A549 (cell line): Measurements from ENCODE around the gene NRXN3. TPM values are rescaled to one million over a fixed set of nuclear protein-coding genes. Genes with fewer than 3 reads are reported as not detected.

ENCODE experiments used
- ATAC-seq, 2 experiments: fragments of 200-7000 bp in 1 of 2; fragments of >200 bp in 1 of 2; cut with Nextera tagmentation in 1 of 2; cut with Tn5 transposase in 1 of 2; 3 replicates each; pipeline versions ENCODE4 v1.8.0 to v1.9.1; 2018 to 2020; ENCODE audit warnings: mild to moderate bottlenecking in 1 of 2, moderate library complexity in 1 of 2
- CTCF ChIA-PET: fragments of 300-600 bp; sonication (Branson Sonifier 250); formaldehyde crosslinking; extraction: SDS; loops from one replicate; lab custom pipeline; 2021; ENCODE audit warnings: antibody characterized with exemption, inconsistent platforms; lab: Yijun Ruan, JAX
- POLR2A ChIA-PET: fragments of 350-600 bp; formaldehyde crosslinking; extraction: SDS; loops from one replicate; lab custom pipeline; 2021; ENCODE audit warnings: antibody characterized with exemption, inconsistent platforms; lab: Yijun Ruan, JAX
- DNase-seq, 2 experiments: peaks; one replicate each; pipeline versions ENCODE4 v3.0.0 to v3.0.0-alpha.2; 2011 to 2016; ENCODE audit warnings: low read depth in 1 of 2, low spot score in 1 of 2
- FAIRE-seq: peaks from 2 replicates; lab custom pipeline; 2011; peaks lifted over from hg19 to GRCh38; lab: Jason Lieb, UNC
- H3K27ac ChIP-seq, 2 experiments: fragments of >200 bp; sonication (Bioruptor Twin); formaldehyde crosslinking; 3 replicates each; pipeline ENCODE4 v1.5.1; 2016 to 2017
- H3K4me1 ChIP-seq: fragments of >200 bp; sonication (Bioruptor Twin); formaldehyde crosslinking; 3 replicates; pipeline ENCODE4 v1.6.1; 2016
- H3K4me2 ChIP-seq: fragments of >200 bp; sonication (Bioruptor Twin); formaldehyde crosslinking; 3 replicates; pipeline ENCODE4 v1.6.1; 2016
- H3K4me3 ChIP-seq: fragments of >200 bp; sonication (Bioruptor Twin); formaldehyde crosslinking; 3 replicates; pipeline ENCODE4 v1.5.1; 2016
- H3K9me3 ChIP-seq: fragments of >200 bp; sonication (Bioruptor Twin); formaldehyde crosslinking; 3 replicates; pipeline ENCODE4 v1.6.1; 2016
- BHLHE40 ChIP-seq: IDR thresholded peaks from 2 replicates; pipeline ENCODE4 v1.6.1; 2012; ENCODE audit warnings: low read depth, low read length, inconsistent platforms
- FOSB ChIP-seq: fragments of 250-450 bp; sonication (Bioruptor Pico); IDR thresholded peaks from 2 replicates; pipeline ENCODE4 v1.5.0; 2020; ENCODE audit warnings: mild to moderate bottlenecking, moderate library complexity
- HDAC2 ChIP-seq: fragments of 200-600 bp; sonication (generic); IDR thresholded peaks from 2 replicates; pipeline ENCODE4 v1.6.1; 2016
- HOXB13 ChIP-seq: fragments of 250-450 bp; sonication (Bioruptor Pico); IDR thresholded peaks from 2 replicates; pipeline ENCODE4 v1.5.0; 2020; ENCODE audit warnings: low read depth, mild to moderate bottlenecking, moderate library complexity
- MAZ ChIP-seq: fragments of 150-350 bp; IDR thresholded peaks from 2 replicates; pipeline ENCODE4 v1.6.1; 2014; ENCODE audit warnings: antibody characterized with exemption, low read depth, low read length, borderline replicate concordance
- RAD21 ChIP-seq, 2 experiments: fragments of >200 bp in 1 of 2; sonication (Bioruptor Twin) in 1 of 2; formaldehyde crosslinking in 1 of 2; IDR thresholded peaks in 1 of 2; conservative IDR thresholded peaks in 1 of 2; 2 replicates in 1 of 2; 3 replicates in 1 of 2; pipeline ENCODE4 v1.6.1; 2012 to 2018; ENCODE audit warnings: inconsistent platforms in 1 of 2
- RCOR1 ChIP-seq: fragments of 150-350 bp; IDR thresholded peaks from 2 replicates; pipeline ENCODE4 v1.6.1; 2014; ENCODE audit warnings: antibody characterized with exemption, low read length, low read depth
- SMC3 ChIP-seq: fragments of >200 bp; sonication (Bioruptor Twin); formaldehyde crosslinking; IDR thresholded peaks from 3 replicates; pipeline ENCODE4 v1.6.1; 2018; ENCODE audit warnings: inconsistent platforms
- SREBF2 ChIP-seq: fragments of 450-650 bp; IDR thresholded peaks from 2 replicates; pipeline ENCODE4 v1.6.1; 2014; ENCODE audit warnings: mild to moderate bottlenecking, moderate library complexity
- ZFP36 ChIP-seq: fragments of 450-650 bp; IDR thresholded peaks from 2 replicates; pipeline ENCODE4 v1.6.1; 2014; ENCODE audit warnings: borderline replicate concordance; ENCODE audit not compliant: partially characterized antibody
- ZNF302 ChIP-seq: fragments of 250-450 bp; sonication (Bioruptor Pico); IDR thresholded peaks from 2 replicates; pipeline ENCODE4 v1.9.0; 2021; ENCODE audit warnings: inconsistent platforms, mild to moderate bottlenecking, moderate library complexity
- ZSCAN20 ChIP-seq: fragments of 250-450 bp; sonication (Bioruptor Pico); IDR thresholded peaks from 2 replicates; pipeline ENCODE4 v1.8.0; 2022; ENCODE audit warnings: mild to moderate bottlenecking, moderate library complexity
- WGBS: methylation state at CpG from one replicate; pipeline ENCODE4 v1.1.6; 2017; ENCODE audit errors: missing lambda C conversion rate; 5-methylcytosine and 5-hydroxymethylcytosine counted together
- polyA plus RNA-seq, 4 experiments: library from polyadenylated mRNA; depleted of rRNA in 3 of 4; stranded (reverse); fragments of >200 nt; fragmentation: RNase III in 1 of 4; extraction: RNeasy Plus Mini Kit Qiagen cat#74134 plus additional on column Dnase treatment in 1 of 4; gene quantifications; 2 replicates in 3 of 4; 3 replicates in 1 of 4; pipeline ENCODE4 v1.2.3, GENCODE V29; 2011 to 2017
- TF ChIP-seq, protein P1 (sequence below): fragments of 250-450 bp; sonication (Bioruptor Pico); IDR thresholded peaks from 2 replicates; pipeline ENCODE4 v1.5.0; 2020; ENCODE audit warnings: low read depth, mild to moderate bottlenecking, moderate library complexity
- TF ChIP-seq, protein P2 (sequence below): IDR thresholded peaks from 2 replicates; pipeline ENCODE4 v1.6.1; 2012
- TF ChIP-seq, protein P3 (sequence below): fragments of 250-450 bp; sonication (Bioruptor Pico); IDR thresholded peaks from 2 replicates; pipeline ENCODE4 v1.5.0; 2021; ENCODE audit warnings: mild to moderate bottlenecking, moderate library complexity, borderline replicate concordance
- TF ChIP-seq, protein P4 (sequence below): IDR thresholded peaks from 2 replicates; pipeline ENCODE4 v1.6.1; 2012; ENCODE audit warnings: low read depth, borderline replicate concordance
- TF ChIP-seq, protein P5 (sequence below): fragments of >200 bp; sonication (Bioruptor Twin); formaldehyde crosslinking; IDR thresholded peaks from 3 replicates; pipeline ENCODE4 v1.5.1; 2016
- TF ChIP-seq, protein P6 (sequence below): fragments of 150-350 bp; IDR thresholded peaks from 2 replicates; pipeline ENCODE4 v1.6.1; 2014; ENCODE audit warnings: low read depth, mild to moderate bottlenecking, low read length

The NRXN3 gene
- polyA plus RNA-seq, 2 of the 4 experiments (the other 2 are of a cell fraction): 0.62 to 2.3 TPM

DNA sequence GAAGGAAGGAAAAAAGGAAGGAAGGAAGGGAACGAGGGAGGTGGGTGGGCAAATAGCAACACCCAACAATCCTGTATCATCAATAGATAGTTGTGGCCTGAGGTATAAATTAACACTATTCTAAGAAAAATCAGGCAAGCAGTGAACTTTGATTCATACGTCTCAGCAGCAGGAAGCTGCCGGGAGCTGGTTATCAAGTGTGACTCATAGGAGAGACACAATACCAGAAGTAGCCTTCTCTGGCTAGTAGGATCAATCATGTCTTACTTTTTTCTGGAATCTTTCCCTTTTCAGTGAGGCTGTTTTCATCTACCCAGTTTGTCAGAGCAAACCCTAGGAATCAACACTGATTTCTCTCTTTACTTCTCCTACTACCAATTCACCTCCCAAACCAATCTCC, 780.5 kb downstream of the NRXN3 start:
- Histone ChIP-seq H3K27ac (no peak overlapping the region), H3K4me2 (peak overlapping the region; percentile 43; the same call in 1 of the 3 replicates), H3K4me3 (no peak overlapping the region), H3K9me3 (no peaks in the 10 kb centered on the region)
- ChIA-PET POLR2A (no interaction called here), CTCF (interaction anchor here (2.1 to 2.9 kb wide), 2 partner anchors 9 to 17 kb away, joined by 9 to 21 read pairs; no protein-coding TSS in a partner anchor)
- DNase-seq (peak in 1 of 2 experiments; percentile 7), FAIRE-seq (no peak)
- 2% methylated on average over 3 of the region's 3 CpGs for WGBS
- TF ChIP-seq, protein P1, sequence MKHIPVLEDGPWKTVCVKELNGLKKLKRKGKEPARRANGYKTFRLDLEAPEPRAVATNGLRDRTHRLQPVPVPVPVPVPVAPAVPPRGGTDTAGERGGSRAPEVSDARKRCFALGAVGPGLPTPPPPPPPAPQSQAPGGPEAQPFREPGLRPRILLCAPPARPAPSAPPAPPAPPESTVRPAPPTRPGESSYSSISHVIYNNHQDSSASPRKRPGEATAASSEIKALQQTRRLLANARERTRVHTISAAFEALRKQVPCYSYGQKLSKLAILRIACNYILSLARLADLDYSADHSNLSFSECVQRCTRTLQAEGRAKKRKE: no peak
- TF ChIP-seq, protein P2, sequence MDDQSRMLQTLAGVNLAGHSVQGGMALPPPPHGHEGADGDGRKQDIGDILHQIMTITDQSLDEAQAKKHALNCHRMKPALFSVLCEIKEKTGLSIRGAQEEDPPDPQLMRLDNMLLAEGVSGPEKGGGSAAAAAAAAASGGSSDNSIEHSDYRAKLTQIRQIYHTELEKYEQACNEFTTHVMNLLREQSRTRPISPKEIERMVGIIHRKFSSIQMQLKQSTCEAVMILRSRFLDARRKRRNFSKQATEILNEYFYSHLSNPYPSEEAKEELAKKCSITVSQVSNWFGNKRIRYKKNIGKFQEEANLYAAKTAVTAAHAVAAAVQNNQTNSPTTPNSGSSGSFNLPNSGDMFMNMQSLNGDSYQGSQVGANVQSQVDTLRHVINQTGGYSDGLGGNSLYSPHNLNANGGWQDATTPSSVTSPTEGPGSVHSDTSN: no peak
- TF ChIP-seq BHLHE40 (no peak), MAZ (no peak), ZSCAN20 (no peak)
- TF ChIP-seq, all 56 proteins: peak for 0
- no peak for ATAC-seq
- H3K4me1 ChIP-seq: peaks cover 6% of the 10 kb centered on the region; the same call in 1 of the 3 replicates

DNA sequence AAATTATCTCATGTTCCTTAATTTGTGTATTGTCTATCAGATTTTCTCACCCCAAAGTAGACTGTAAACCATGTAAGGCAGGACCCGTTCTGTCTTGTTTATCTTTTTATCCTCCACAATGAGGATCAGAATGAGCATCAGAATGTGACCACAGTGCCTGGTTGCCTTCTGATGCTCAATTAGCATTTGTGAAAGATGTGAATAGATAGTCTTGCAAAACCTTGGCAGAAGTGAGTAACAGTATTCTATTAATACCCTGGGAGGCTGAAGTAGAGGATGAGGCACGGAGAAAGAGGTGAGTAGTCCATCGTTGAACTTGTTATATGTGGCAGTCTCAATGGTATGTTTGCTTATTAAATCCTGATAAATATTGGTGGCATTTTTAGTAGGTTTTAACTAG, 781.4 kb downstream of the NRXN3 start:
- Histone ChIP-seq H3K9me3 (no peaks in the 10 kb centered on the region), H3K4me2 (no peak overlapping the region), H3K27ac (no peak overlapping the region), H3K4me1 (peaks cover 6% of the 10 kb centered on the region; the same call in 1 of the 3 replicates), H3K4me3 (no peak overlapping the region)
- ChIA-PET POLR2A (no interaction called here), CTCF (interaction anchor here (2.1 to 2.9 kb wide), 2 partner anchors 8 to 18 kb away, joined by 9 to 21 read pairs; no protein-coding TSS in a partner anchor)
- DNase-seq (no peak), FAIRE-seq (no peak), ATAC-seq (no peak)
- TF ChIP-seq, protein P3, sequence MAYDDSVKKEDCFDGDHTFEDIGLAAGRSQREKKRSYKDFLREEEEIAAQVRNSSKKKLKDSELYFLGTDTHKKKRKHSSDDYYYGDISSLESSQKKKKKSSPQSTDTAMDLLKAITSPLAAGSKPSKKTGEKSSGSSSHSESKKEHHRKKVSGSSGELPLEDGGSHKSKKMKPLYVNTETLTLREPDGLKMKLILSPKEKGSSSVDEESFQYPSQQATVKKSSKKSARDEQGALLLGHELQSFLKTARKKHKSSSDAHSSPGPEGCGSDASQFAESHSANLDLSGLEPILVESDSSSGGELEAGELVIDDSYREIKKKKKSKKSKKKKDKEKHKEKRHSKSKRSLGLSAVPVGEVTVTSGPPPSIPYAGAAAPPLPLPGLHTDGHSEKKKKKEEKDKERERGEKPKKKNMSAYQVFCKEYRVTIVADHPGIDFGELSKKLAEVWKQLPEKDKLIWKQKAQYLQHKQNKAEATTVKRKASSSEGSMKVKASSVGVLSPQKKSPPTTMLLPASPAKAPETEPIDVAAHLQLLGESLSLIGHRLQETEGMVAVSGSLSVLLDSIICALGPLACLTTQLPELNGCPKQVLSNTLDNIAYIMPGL (CRISPR knock-in tag): no peak
- TF ChIP-seq, protein P4, sequence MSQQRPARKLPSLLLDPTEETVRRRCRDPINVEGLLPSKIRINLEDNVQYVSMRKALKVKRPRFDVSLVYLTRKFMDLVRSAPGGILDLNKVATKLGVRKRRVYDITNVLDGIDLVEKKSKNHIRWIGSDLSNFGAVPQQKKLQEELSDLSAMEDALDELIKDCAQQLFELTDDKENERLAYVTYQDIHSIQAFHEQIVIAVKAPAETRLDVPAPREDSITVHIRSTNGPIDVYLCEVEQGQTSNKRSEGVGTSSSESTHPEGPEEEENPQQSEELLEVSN: no peak
- TF ChIP-seq RCOR1: no peak
- TF ChIP-seq SREBF2: no peak
- TF ChIP-seq FOSB: no peak
- no peak for TF ChIP-seq HOXB13 (CRISPR knock-in tag)
- WGBS: 1% methylated on average over 3 of the region's 3 CpGs

DNA sequence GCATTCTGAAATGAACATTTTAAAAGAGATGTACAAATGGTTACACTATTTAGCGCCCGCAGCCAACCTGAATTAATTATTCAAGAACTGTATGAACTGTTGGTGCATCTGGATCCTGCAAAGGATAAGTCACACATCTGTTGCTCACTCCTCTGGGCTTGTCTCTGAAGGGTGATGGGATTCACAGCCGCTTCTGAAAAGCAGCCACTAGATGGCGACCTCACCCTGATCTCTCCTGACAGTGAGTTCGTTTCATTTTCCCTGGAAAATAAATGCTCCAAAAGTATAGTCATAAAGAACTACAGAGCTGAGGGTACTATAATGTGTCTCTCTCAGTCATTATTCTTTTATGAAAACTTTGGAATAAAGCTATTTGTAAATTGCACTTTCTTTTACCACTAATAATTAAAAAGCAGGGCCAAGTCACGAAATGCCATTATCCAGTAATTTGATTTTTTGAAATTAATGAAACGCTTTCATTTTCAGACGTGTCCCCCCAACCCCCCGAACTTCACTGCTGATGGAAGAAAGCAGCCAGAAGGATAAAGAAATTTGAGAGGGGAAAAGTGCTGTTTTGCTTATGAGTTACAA, 789.6 kb downstream of the NRXN3 start:
- H3K27ac ChIP-seq: no peak overlapping the region
- peak; percentile 58 to 61 for DNase-seq
- POLR2A ChIA-PET: no interaction called here
- CTCF ChIA-PET: interaction anchor here (0.6 to 2.8 kb wide), 24 partner anchors 10 to 1972 kb away, joined by 3 to 21 read pairs (median 3); no protein-coding TSS in a partner anchor
- H3K4me1 ChIP-seq: no peaks in the 10 kb centered on the region
- 15% methylated on average over 9 of the region's 9 CpGs for WGBS
- TF ChIP-seq HDAC2 (no peak), ZFP36 (no peak), SMC3 (peak; percentile 61), ZNF302 (CRISPR knock-in tag) (no peak), RAD21 (conservative IDR thresholded peaks at IDR 0.05 in 1 of 2, IDR thresholded peaks at IDR 0.05 in 1 of 2) (peak; percentile 73 to 79)
- TF ChIP-seq, protein P5, sequence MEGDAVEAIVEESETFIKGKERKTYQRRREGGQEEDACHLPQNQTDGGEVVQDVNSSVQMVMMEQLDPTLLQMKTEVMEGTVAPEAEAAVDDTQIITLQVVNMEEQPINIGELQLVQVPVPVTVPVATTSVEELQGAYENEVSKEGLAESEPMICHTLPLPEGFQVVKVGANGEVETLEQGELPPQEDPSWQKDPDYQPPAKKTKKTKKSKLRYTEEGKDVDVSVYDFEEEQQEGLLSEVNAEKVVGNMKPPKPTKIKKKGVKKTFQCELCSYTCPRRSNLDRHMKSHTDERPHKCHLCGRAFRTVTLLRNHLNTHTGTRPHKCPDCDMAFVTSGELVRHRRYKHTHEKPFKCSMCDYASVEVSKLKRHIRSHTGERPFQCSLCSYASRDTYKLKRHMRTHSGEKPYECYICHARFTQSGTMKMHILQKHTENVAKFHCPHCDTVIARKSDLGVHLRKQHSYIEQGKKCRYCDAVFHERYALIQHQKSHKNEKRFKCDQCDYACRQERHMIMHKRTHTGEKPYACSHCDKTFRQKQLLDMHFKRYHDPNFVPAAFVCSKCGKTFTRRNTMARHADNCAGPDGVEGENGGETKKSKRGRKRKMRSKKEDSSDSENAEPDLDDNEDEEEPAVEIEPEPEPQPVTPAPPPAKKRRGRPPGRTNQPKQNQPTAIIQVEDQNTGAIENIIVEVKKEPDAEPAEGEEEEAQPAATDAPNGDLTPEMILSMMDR: peak; percentile 85
- TF ChIP-seq, protein P6, sequence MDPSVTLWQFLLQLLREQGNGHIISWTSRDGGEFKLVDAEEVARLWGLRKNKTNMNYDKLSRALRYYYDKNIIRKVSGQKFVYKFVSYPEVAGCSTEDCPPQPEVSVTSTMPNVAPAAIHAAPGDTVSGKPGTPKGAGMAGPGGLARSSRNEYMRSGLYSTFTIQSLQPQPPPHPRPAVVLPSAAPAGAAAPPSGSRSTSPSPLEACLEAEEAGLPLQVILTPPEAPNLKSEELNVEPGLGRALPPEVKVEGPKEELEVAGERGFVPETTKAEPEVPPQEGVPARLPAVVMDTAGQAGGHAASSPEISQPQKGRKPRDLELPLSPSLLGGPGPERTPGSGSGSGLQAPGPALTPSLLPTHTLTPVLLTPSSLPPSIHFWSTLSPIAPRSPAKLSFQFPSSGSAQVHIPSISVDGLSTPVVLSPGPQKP: no peak
- FAIRE-seq: peak; percentile 63
- peak overlapping the region; percentile 54 for H3K4me2 ChIP-seq
- H3K9me3 ChIP-seq: no peaks in the 10 kb centered on the region
- H3K4me3 ChIP-seq: no peak overlapping the region
- ATAC-seq: peak; percentile 87 to 93
